Liver (tissue), 9 donors: ENCODE measurements around the gene SH2D7. TPM values are rescaled to one million over a fixed set of nuclear protein-coding genes. Genes with fewer than 3 reads are reported as not detected.

Source experiments
- DNase-seq: peaks from one replicate; pipeline ENCODE4 v3.0.0-alpha.2; 2017; ENCODE audit warnings: low spot score
- H3K27ac ChIP-seq, 2 donors: one replicate each; pipeline ENCODE4 v1.7.0; 2013; ENCODE audit warnings: inconsistent platforms in 2 of 2, low read length in 2 of 2, control low read depth in 1 of 2, low read depth in 1 of 2, mild to moderate bottlenecking in 1 of 2
- H3K27me3 ChIP-seq, 4 donors: one replicate each; pipeline versions ENCODE4 v1.6.1 to v1.7.0; 2013; ENCODE audit warnings: low read length in 3 of 4, inconsistent platforms in 1 of 4, mild to moderate bottlenecking in 1 of 4, moderate library complexity in 1 of 4; ENCODE audit not compliant: control insufficient read depth in 4 of 4, insufficient read depth in 4 of 4
- H3K36me3 ChIP-seq, 4 donors: one replicate each; pipeline versions ENCODE4 v1.6.1 to v1.7.0; 2013; ENCODE audit warnings: low read length in 3 of 4, mild to moderate bottlenecking in 3 of 4, low read depth in 1 of 4, moderate library complexity in 1 of 4; ENCODE audit not compliant: control insufficient read depth in 4 of 4, insufficient read depth in 3 of 4
- H3K4me1 ChIP-seq, 4 donors: one replicate each; pipeline versions ENCODE4 v1.6.1 to v1.7.0; 2013; ENCODE audit warnings: low read length in 3 of 4, mild to moderate bottlenecking in 3 of 4, moderate library complexity in 1 of 4; ENCODE audit not compliant: control insufficient read depth in 4 of 4, insufficient read depth in 4 of 4
- H3K4me3 ChIP-seq, 3 donors: one replicate each; pipeline versions ENCODE4 v1.6.1 to v1.7.0; 2013; ENCODE audit warnings: low read length in 3 of 3, control low read depth in 1 of 3, low read depth in 1 of 3, mild to moderate bottlenecking in 1 of 3
- H3K9ac ChIP-seq, 2 donors: one replicate each; pipeline ENCODE4 v1.7.0; 2013; ENCODE audit warnings: low read length in 2 of 2, mild to moderate bottlenecking in 2 of 2, moderate library complexity in 2 of 2, control low read depth in 1 of 2, low read depth in 1 of 2
- H3K9me3 ChIP-seq, 4 donors: one replicate each; pipeline versions ENCODE4 v1.6.1 to v1.7.0; 2013; ENCODE audit warnings: low read length in 3 of 4; ENCODE audit not compliant: control insufficient read depth in 4 of 4
- CTCF ChIP-seq: fragments of 150-350 bp; IDR thresholded peaks from 2 replicates; pipeline ENCODE4 v1.5.1; 2017; ENCODE audit warnings: improper control_type of control experiment, low read depth, low read length; ENCODE audit not compliant: missing input control
- FOXA1 ChIP-seq: IDR thresholded peaks from 2 replicates; pipeline ENCODE4 v1.6.1; 2016; ENCODE audit warnings: antibody characterized with exemption
- FOXA2 ChIP-seq: IDR thresholded peaks from 2 replicates; pipeline ENCODE4 v1.6.1; 2016; ENCODE audit warnings: antibody characterized with exemption
- GABPA ChIP-seq, 2 donors: IDR thresholded peaks in 1 of 2; conservative IDR thresholded peaks in 1 of 2; 2 replicates each; pipeline ENCODE4 v1.6.1; 2016; ENCODE audit warnings: antibody characterized with exemption in 2 of 2, mild to moderate bottlenecking in 1 of 2, moderate library complexity in 1 of 2
- HNF4G ChIP-seq: IDR thresholded peaks from 2 replicates; pipeline ENCODE4 v1.6.1; 2016; ENCODE audit warnings: antibody characterized with exemption
- MAX ChIP-seq: IDR thresholded peaks from 2 replicates; pipeline ENCODE4 v1.6.1; 2016; ENCODE audit warnings: antibody characterized with exemption
- NR2F2 ChIP-seq: IDR thresholded peaks from 2 replicates; pipeline ENCODE4 v1.6.1; 2016; ENCODE audit warnings: antibody characterized with exemption
- RAD21 ChIP-seq, 2 donors: IDR thresholded peaks; 2 replicates each; pipeline ENCODE4 v1.6.1; 2016; ENCODE audit warnings: antibody characterized with exemption in 2 of 2, mild to moderate bottlenecking in 2 of 2
- REST ChIP-seq: IDR thresholded peaks from 2 replicates; pipeline ENCODE4 v1.6.1; 2016; ENCODE audit warnings: antibody characterized with exemption, mild to moderate bottlenecking
- TAF1 ChIP-seq: conservative IDR thresholded peaks from 2 replicates; pipeline ENCODE4 v1.6.1; 2016; ENCODE audit warnings: antibody characterized with exemption, mild to moderate bottlenecking
- YY1 ChIP-seq: IDR thresholded peaks from 2 replicates; pipeline ENCODE4 v1.6.1; 2016; ENCODE audit warnings: antibody characterized with exemption, mild to moderate bottlenecking
- WGBS: extraction: QIAGEN DNeasy Blood & Tissue Kit; methylation state at CpG from one replicate; pipeline ENCODE4 v1.1.7; 2013; 5-methylcytosine and 5-hydroxymethylcytosine counted together
- polyA plus RNA-seq, 2 donors: library from polyadenylated mRNA; stranded (reverse) in 1 of 2; unstranded in 1 of 2; fragments of 200-250 nt in 1 of 2; fragments of >200 nt in 1 of 2; fragmentation: Nextera tagmentation in 1 of 2; extraction: Ambion mirVana in 1 of 2; gene quantifications; one replicate each; pipeline versions ENCODE4 v1.2.1 to v1.2.3, GENCODE V29; 2013 to 2015
- total RNA-seq, 2 donors: library from RNA; depleted of rRNA; stranded (reverse); fragments of >200 nt; gene quantifications; one replicate each; pipeline ENCODE4 v1.2.3, GENCODE V29; 2014
- TF ChIP-seq, protein P1 (sequence below): IDR thresholded peaks from 2 replicates; pipeline ENCODE4 v1.6.1; 2016; ENCODE audit warnings: antibody characterized with exemption
- TF ChIP-seq, protein P2 (sequence below): IDR thresholded peaks from 2 replicates; pipeline ENCODE4 v1.6.1; 2016; ENCODE audit warnings: antibody characterized with exemption
- donor health status: healthy.
- donor health status: healthy.
- donor health status: healthy.
- donor health status: healthy.
- donor health status: healthy.

The SH2D7 gene
- total and polyA plus RNA-seq, 4 donors, result not detected

DNA sequence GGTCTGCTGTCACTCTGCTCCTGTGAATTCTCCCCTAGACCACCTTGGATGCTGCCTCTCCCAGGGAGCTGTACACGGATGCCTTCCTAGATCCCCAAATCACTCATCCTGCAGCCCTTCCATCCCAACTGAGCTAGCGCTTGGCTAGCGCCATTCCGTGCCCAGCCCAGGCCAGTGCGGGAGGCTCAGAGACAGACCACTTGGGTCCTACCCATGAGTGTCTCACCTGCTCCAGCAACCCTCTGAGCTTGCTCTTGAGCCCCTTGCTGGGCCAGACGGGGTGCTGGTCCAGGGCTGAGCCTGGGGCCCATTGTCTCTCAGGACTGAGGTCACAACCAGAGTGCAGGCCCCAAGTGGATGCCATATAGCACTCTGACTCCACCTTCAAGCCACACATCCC, 17.7 kb downstream of the SH2D7 start:
- no peak for DNase-seq
- Histone ChIP-seq H3K36me3 (no peaks in the 10 kb centered on the region), H3K9ac (no peak overlapping the region), H3K27me3 (no peaks in the 10 kb centered on the region), H3K4me3 (no peak overlapping the region), H3K9me3 (no peaks in the 10 kb centered on the region), H3K4me1 (peaks cover 0 to 3% (median 0%) of the 10 kb centered on the region in 4 donors), H3K27ac (no peak overlapping the region)
- 94% methylated on average over 6 of the region's 6 CpGs for WGBS
- TF ChIP-seq RAD21 (IDR thresholded peaks at IDR 0.05) (no peak), NR2F2 (no peak), TAF1 (no peak), MAX (no peak), GABPA (IDR thresholded peaks at IDR 0.05 in 1 of 2, conservative IDR thresholded peaks at IDR 0.05 in 1 of 2) (no peak)

DNA sequence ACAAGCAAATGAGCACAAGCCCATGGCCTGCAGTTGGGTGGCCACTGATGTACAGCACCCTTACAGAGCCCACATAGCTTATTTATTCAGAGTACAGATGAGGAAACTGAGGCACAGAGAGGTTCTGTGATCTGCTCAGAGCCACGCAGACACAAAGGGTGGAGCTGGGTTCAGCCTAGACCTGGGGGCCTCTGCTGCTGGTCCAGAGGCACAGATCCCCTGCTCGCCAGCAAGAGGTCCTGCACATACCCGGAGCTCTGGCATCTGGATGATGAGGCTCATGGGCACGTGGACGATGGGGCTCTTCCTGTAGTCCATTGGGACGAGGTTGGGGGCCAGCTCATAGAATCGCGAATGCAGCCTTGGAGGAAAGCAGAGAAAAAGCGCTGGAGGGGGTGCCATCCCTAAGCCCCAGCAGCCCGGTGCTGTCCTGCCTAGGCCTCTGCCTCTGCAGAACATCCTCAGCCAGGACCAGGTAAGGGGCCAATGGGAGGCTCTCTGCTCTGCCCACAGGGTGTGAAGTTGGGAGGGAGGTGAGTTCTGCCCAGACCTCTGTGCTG, 18.6 kb downstream of the SH2D7 start:
- H3K9me3 ChIP-seq, result no peaks in the 10 kb centered on the region
- 94% methylated on average over 10 of the region's 10 CpGs for WGBS
- peaks cover 0 to 3% (median 0%) of the 10 kb centered on the region in 4 donors for H3K4me1 ChIP-seq
- no peak overlapping the region for H3K4me3 ChIP-seq
- no peaks in the 10 kb centered on the region for H3K36me3 ChIP-seq
- H3K27ac ChIP-seq, result no peak overlapping the region
- TF ChIP-seq, protein P1, sequence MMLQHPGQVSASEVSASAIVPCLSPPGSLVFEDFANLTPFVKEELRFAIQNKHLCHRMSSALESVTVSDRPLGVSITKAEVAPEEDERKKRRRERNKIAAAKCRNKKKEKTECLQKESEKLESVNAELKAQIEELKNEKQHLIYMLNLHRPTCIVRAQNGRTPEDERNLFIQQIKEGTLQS, result no peak
- TF ChIP-seq REST (no peak), CTCF (no peak), FOXA1 (no peak), YY1 (no peak), GABPA (IDR thresholded peaks at IDR 0.05 in 1 of 2, conservative IDR thresholded peaks at IDR 0.05 in 1 of 2) (no peak), HNF4G (no peak), FOXA2 (no peak), TAF1 (no peak), MAX (no peak)
- TF ChIP-seq, protein P2, sequence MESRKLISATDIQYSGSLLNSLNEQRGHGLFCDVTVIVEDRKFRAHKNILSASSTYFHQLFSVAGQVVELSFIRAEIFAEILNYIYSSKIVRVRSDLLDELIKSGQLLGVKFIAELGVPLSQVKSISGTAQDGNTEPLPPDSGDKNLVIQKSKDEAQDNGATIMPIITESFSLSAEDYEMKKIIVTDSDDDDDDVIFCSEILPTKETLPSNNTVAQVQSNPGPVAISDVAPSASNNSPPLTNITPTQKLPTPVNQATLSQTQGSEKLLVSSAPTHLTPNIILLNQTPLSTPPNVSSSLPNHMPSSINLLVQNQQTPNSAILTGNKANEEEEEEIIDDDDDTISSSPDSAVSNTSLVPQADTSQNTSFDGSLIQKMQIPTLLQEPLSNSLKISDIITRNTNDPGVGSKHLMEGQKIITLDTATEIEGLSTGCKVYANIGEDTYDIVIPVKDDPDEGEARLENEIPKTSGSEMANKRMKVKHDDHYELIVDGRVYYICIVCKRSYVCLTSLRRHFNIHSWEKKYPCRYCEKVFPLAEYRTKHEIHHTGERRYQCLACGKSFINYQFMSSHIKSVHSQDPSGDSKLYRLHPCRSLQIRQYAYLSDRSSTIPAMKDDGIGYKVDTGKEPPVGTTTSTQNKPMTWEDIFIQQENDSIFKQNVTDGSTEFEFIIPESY, result no peak
- DNase-seq, result no peak
- no peaks in the 10 kb centered on the region for H3K27me3 ChIP-seq
- H3K9ac ChIP-seq, result no peak overlapping the region
